Left colon (tissue), 2 donors: ENCODE data around the gene MCM9. TPM values are rescaled to one million over a fixed set of nuclear protein-coding genes. Genes with fewer than 3 reads are reported as not detected.
"Not testable (repeated sequence)": the region's sequence is repeated elsewhere in the genome, so short reads cannot be mapped to it uniquely, and the experiment has no call there.

Experiments
- ATAC-seq: fragments of 200-7000 bp; cut with Tn5 transposase; one replicate; pipeline ENCODE4 v1.9.1; 2020; ENCODE audit warnings: mild to moderate bottlenecking, moderate library complexity
- DNase-seq, 2 donors: peaks; one replicate each; pipeline ENCODE4 v3.0.0-alpha.2; 2020
- intact Hi-C, 2 donors: fragments of 100-400 bp; cut with DNase I in 1 of 2; cut with micrococcal nuclease in 1 of 2; formaldehyde crosslinking; loops; one replicate each; pipeline versions ENCODE4 v1.11.2 to v1.14.0; 2022; cut with DNase I, micrococcal nuclease
- total RNA-seq, 2 donors: library from RNA; stranded (reverse); fragmentation: NEBNext Ultra II Directional; extraction: Animal tissue kit (Norgen Biotek cat#: 25700); gene quantifications; one replicate each; pipeline ENCODE4 v1.2.1, GENCODE V29; 2021
- donor health status: DM: no; HTN: no; CAD: no.
- donor health status: DM: yes; HTN: yes; CAD: no.

MCM9 gene
- total RNA-seq, 2 donors from 2014 or later = 16.2 to 19.0 TPM

GRCh38 chr6:118873239-118873638 is 61.7 kb downstream of the MCM9 start:
- ATAC-seq (no peak), DNase-seq (no peak)
- intact Hi-C loops = no loop called here

DNA sequence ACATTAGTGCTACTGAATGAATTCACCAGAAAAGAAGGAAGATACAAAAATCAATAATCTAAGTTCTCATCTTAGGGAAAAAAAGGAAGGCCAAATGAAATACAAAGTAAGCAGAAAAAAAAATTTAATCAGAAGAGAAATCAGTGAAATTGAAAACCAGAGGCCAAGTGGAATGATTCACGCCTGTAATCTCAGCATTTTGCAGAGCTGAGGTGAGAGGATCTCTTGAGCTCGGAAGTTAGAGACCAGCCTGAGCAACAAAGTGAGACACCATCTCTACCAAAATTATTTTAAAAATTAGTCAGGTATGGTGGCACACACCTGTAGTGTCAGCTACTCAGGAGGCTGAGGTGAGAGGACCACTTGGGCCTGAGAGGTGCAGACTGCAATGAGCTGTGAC is 62.2 kb downstream of the MCM9 start:
- ATAC-seq (no peak), DNase-seq (no peak)
- intact Hi-C loops = no loop called here

DNA sequence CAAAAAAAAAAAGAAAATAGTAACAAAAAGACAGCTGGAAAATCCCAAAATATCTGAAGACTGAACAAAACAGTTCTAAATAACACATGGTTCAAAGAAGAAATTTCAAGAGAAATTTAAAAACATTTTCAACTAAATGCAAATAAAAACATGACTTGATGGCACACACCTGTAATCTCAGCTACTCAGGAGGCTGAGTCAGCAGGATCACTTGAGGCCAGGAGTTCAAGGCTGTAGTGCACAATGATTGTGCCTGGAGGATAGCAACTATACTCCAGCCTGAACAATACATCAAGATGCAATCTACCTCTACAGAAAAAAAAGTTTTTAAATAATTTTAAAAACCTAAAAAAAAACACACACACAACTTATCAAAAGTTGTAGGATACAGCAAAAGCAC is 62.6 kb downstream of the MCM9 start:
- DNase-seq (no peak), ATAC-seq (no peak)
- intact Hi-C loops = no loop called here

DNA sequence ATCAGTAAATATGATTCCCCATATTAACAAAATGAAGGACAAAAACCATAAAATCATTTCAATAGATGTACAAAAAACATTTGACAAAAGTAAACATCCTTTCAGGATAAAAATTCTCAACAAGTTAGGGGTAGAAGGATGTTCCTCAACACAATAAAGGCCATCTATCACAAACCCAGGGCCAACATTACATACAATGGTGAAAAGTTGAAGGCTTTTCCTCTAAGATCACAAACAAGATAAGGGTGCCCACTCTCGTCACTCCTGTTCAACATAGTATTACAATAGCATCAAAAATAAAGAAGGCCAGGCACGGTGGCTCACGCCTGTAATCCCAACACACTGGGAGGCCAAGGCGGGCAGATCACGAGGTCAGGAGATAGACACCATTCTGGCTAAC is 63.6 kb downstream of the MCM9 start:
- DNase-seq (no peak), ATAC-seq (no peak)
- intact Hi-C loops = no loop called here

GRCh38 chr6:118869894-118870589 is 64.9 kb downstream of the MCM9 start:
- no peak for DNase-seq
- intact Hi-C loops = no loop called here
- no peak for ATAC-seq

GRCh38 chr6:118869350-118869749 is 65.6 kb downstream of the MCM9 start:
- intact Hi-C loops = no loop called here
- no peak for DNase-seq
- ATAC-seq = no peak

- intact Hi-C loops, DNase-seq, ATAC-seq: not testable (repeated sequence)
Observed at GRCh38 chr6:118868901-118869300, 66.1 kb downstream of the MCM9 start.

DNA sequence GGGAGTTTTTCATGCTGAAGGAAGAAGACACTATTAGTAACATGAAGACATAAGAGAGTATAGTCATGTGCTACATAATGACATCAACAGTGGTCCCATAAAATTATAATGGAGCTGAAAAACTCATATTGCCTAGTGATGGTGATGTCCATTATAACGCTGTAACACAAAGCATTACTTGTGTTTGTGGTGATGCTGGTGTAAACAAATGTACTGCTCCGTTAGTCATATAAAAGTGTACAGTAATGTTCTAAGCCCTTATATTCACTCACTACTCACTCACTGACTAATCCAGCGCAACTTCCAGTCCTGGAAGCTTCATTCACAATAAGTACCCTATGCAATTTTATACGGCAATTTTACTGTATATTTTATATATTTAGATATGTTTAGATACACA is 67.8 kb downstream of the MCM9 start:
- ATAC-seq (no peak), DNase-seq (no peak)
- intact Hi-C loops = no loop called here

GRCh38 chr6:118865100-118865391 is 69.9 kb downstream of the MCM9 start:
- intact Hi-C loops = no loop called here
- DNase-seq (no peak), ATAC-seq (no peak)

GRCh38 chr6:118864341-118865099 is 70.4 kb downstream of the MCM9 start:
- no peak for DNase-seq
- intact Hi-C loops = no loop called here
- ATAC-seq = peak; percentile 70

- DNase-seq = no peak
- no peak for ATAC-seq
- intact Hi-C loops = no loop called here
Observed at GRCh38 chr6:118862443-118862842, 72.5 kb downstream of the MCM9 start.

GRCh38 chr6:118860880-118861279 is 74.1 kb downstream of the MCM9 start:
- intact Hi-C loops = no loop called here
- DNase-seq (no peak), ATAC-seq (peak; percentile 18)

DNA sequence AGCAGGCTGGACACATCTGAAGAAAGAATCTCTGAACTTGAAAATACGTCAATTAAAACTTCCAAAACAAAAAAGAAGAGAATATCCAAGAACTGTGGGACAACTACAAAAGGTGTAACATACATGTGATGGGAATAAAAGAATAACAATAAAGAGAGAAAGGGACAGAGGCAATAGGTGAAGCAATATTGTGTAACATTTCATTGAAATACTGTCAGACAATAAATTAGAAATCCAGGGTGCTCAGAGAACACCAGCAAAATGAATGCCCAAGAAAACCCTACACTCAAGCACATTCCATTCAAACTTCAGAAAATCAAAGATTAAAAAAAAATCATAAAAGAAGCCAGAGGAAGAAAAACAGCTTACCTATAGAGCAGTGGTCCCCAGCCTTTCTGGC is 74.6 kb downstream of the MCM9 start:
- no peak for DNase-seq
- no peak for ATAC-seq
- intact Hi-C loops = no loop called here

DNA sequence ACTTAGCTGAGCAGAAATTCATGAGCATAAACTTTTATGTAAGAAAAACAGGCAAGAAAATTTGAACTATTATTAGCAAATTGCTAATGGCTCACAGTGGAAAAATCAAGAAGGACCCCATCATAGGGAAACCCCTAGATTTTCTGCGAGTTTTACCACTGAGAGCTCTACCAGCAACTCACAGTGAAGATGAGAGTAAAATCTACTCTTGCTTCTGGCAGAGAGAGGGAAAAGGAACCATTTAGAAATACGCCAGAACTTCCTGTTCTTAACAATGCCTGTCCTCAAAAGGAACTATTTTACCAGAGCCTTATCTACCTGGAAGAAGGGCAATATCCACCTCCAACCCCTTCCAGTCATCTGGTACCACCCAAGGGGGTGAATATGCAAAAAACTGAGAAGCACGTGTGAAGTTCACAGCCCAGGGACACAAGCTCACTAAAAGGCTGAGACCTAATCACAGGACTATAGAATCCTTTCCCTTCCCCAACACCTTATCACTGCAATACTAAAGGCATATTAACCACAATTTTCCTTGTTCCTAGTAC is 75.4 kb downstream of the MCM9 start:
- ATAC-seq (peak; percentile 20), DNase-seq (no peak)
- intact Hi-C loops = no loop called here

DNA sequence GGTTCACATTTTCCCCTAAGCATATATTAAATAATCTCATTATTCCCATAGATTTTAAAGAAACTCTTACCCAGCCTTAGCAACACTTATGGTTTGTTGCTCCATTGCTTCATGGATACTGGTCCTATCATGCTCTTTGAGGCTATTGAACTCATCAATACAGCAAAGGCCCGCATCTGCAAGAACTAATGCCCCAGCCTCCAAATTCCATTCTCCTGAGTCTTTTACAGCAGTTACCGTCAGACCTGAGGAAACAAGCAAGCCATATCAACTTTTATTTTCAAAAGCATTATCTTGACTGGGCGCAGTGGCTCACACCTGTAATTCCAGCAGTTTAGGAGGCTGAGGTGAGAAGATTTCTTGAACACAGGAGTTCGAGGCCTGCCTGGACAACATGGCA is 78.7 kb downstream of the MCM9 start:
- no peak for DNase-seq
- intact Hi-C loops = no loop called here
- no peak for ATAC-seq

GRCh38 chr6:118853408-118853807 is 81.6 kb downstream of the MCM9 start:
- intact Hi-C loops = no loop called here

GRCh38 chr6:118844915-118845314 is 90.0 kb downstream of the MCM9 start:
- DNase-seq (no peak), ATAC-seq (no peak)
- intact Hi-C loops = no loop called here

More at GRCh38 chr6:118853408-118853807, 81.6 kb downstream of the MCM9 start:
- no peak for ATAC-seq
- no peak for DNase-seq

DNA sequence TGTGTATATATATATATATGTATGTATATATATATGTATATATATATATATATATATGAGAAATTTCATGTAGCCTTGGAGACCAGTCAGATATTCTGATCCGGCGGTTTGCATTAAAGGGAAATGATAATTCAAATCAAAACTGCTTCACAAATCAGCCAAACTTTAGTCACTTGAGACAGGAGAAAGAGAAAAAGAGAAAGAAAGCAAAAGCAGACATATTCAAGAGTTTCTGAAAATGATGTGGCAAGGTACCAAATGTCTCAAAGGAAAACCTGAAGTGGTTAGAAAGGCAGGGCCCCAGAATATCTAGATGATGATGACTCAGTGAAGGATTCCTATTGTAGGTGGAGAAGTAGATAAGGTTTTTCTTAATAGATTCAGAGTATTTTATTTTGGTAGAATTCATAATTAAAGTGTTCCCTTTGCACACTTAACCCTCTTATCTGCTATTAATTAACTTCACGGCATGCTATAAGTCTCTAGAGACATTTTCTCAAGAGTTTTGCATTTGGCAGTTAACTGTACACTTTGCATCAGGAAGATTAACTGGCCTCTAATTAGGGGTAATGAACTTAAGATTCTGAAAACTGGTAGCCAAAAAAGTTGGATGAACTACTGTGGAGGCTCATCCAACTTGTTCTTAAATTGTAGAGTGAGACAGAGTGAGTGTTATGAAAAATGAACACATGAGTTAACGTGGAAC is 91.1 kb downstream of the MCM9 start:
- intact Hi-C loops = no loop called here
- DNase-seq (no peak), ATAC-seq (no peak)

DNA sequence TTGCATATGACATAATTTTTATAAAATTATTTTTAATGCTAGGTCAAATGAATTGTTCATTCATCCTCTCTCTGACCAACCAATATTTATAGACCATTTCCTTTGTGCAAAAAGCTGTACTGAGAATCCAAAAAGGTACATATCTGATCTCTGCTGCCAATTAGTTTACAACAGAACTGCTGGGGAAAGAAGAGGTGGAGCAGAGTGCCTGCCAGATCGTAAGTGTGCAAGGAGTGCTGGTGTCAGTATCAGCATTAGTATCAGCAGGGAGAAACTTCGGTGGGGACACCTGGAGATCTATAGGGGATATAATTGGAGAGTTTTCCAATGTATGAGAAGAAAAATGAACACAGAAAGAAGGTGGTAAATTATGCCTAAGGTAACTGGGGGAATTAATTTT is 104.3 kb downstream of the MCM9 start:
- intact Hi-C loops = no loop called here
- DNase-seq (no peak), ATAC-seq (no peak)
